ENCODE data around the gene MAEA.
"Not testable (repeated sequence)": the region's sequence is repeated elsewhere in the genome, so short reads cannot be mapped to it uniquely, and the experiment has no call there.

MAEA gene

GRCh38 chr4:1316537-1317168, 27.0 kb downstream of the MAEA start:
- Histone ChIP-seq H3K27ac (no peak overlapping the region), H3K4me3 (no peak overlapping the region)

- no peak overlapping the region for H3K27ac ChIP-seq
- no peak overlapping the region for H3K4me3 ChIP-seq
Observed at GRCh38 chr4:1317177-1318045, 27.7 kb downstream of the MAEA start.

- Histone ChIP-seq H3K27ac (no peak overlapping the region), H3K4me3 (no peak overlapping the region)
Observed at GRCh38 chr4:1318046-1318375, 28.3 kb downstream of the MAEA start.

- H3K4me3 ChIP-seq, result no peak overlapping the region
- H3K27ac ChIP-seq, result peak overlapping the region in 1 of 21 experiments; percentile 49
Observed at GRCh38 chr4:1318488-1319213, 29.0 kb downstream of the MAEA start.

GRCh38 chr4:1321486-1321885, 31.8 kb downstream of the MAEA start:
- H3K4me3 ChIP-seq, result no peak overlapping the region
- no peak overlapping the region for H3K27ac ChIP-seq

- Histone ChIP-seq H3K4me3 (no peak overlapping the region), H3K27ac (no peak overlapping the region)
Observed at GRCh38 chr4:1321946-1322650, 32.4 kb downstream of the MAEA start.

GRCh38 chr4:1323280-1323634, 33.6 kb downstream of the MAEA start:
- no peak overlapping the region for H3K4me3 ChIP-seq
- H3K27ac ChIP-seq, result peak overlapping the region in 2 of 21 experiments; percentile 25 to 54

- H3K4me3 ChIP-seq, result no peak overlapping the region
- peak overlapping the region in 2 of 21 experiments; percentile 25 to 54 for H3K27ac ChIP-seq
Observed at GRCh38 chr4:1323635-1324442, 34.1 kb downstream of the MAEA start.

- H3K4me3 ChIP-seq, H3K27ac ChIP-seq: not testable (repeated sequence)
Observed at GRCh38 chr4:1324443-1325175, 34.9 kb downstream of the MAEA start.

- no peak overlapping the region for H3K27ac ChIP-seq
- H3K4me3 ChIP-seq, result no peak overlapping the region
Observed at GRCh38 chr4:1325176-1325480, 35.4 kb downstream of the MAEA start.

GRCh38 chr4:1325681-1326635, 36.3 kb downstream of the MAEA start:
- no peak overlapping the region for H3K4me3 ChIP-seq
- H3K27ac ChIP-seq, result no peak overlapping the region

GRCh38 chr4:1326751-1327525, 37.2 kb downstream of the MAEA start:
- Histone ChIP-seq H3K4me3 (no peak overlapping the region), H3K27ac (no peak overlapping the region)

- H3K27ac ChIP-seq, result no peak overlapping the region
- no peak overlapping the region for H3K4me3 ChIP-seq
Observed at GRCh38 chr4:1327526-1328266, 38.0 kb downstream of the MAEA start.

GRCh38 chr4:1328267-1329155, 38.8 kb downstream of the MAEA start:
- peak overlapping the region in 1 of 21 experiments; percentile 3 for H3K27ac ChIP-seq
- no peak overlapping the region for H3K4me3 ChIP-seq

Measured in skin epidermis (tissue), 12 donors.